Measurements from ENCODE around the gene GLI1.
A peak's percentile ranks its signal among the peaks of the same experiment; 100 is the strongest.
"Not testable (repeated sequence)": the region's sequence is repeated elsewhere in the genome, so short reads cannot be mapped to it uniquely, and the experiment has no call there.

Gene GLI1

GRCh38 chr12:57514720-57515407, 55.3 kb downstream of the GLI1 start:
- no peak for TF ChIP-seq CTCF (IDR thresholded peaks at IDR 0.05; ENCODE audit: insufficient read depth, low read depth, low read length, missing control alignments)
- no peak for DNase-seq (ENCODE audit: low read depth)
- H3K4me3 ChIP-seq (ENCODE audit: low read length) = no peak overlapping the region

- DNase-seq (ENCODE audit: low read depth) = no peak
- H3K4me3 ChIP-seq (ENCODE audit: low read length) = no peak overlapping the region
- TF ChIP-seq CTCF (IDR thresholded peaks at IDR 0.05; ENCODE audit: insufficient read depth, low read depth, low read length, missing control alignments) = no peak
Observed at GRCh38 chr12:57515408-57515933, 55.9 kb downstream of the GLI1 start.

DNA sequence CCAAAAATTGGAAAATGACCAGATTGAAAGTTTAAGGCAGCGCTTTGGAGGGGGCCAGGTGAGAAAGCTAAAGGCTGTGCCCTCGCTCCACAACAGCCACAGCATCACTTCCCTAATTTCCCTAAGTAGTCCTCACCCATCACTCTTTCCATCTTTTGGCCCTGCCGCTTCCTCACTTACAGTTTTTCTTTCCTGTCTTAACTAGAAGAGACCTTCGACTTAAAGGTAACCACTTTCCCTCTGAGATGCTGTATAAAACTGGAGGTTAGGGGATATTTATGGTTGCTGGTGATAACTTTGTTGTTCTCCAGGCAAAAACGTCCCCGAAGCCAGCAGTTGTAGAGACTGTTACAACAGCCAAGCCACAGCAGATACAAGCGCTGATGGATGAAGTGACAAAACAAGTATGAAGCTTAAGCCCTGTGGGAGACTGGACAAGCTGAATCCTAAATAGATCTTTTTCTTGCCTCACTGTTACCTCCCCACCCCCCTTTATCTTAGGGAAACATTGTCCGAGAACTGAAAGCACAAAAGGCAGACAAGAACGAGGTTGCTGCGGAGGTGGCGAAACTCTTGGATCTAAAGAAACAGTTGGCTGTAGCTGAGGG, 56.5 kb downstream of the GLI1 start:
- no peak for DNase-seq (ENCODE audit: low read depth)
- TF ChIP-seq CTCF (IDR thresholded peaks at IDR 0.05; ENCODE audit: insufficient read depth, low read depth, low read length, missing control alignments) = no peak
- H3K4me3 ChIP-seq (ENCODE audit: low read length) = no peak overlapping the region

DNA sequence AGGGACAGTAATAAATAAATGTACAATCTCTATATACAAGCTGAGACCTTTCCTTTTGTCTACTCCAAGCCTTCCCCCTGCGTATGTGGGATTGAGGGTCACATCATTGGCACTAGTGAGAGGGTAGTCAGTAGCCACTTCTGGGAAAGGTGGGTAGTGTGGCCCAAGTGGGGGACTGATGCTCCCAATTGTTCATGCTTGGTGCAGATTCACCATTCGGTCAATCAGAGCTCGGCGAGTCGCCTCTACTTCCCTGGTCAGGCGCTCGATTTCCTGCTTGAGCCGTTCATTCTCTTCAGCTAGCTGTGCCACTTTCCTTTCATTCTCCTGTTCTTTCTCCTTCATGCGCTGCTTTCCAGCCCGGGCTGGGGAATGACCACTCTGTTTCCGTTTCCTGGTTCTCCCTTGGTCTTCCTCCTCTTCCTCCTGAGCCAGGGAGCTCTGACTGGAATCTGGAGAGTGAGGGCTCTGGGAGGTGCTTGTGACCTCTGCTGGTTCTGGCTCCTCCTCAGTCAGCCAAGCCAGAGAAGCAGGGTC, 57.1 kb downstream of the GLI1 start:
- DNase-seq (ENCODE audit: low read depth) = no peak
- H3K4me3 ChIP-seq (ENCODE audit: low read length) = no peak overlapping the region
- no peak for TF ChIP-seq CTCF (IDR thresholded peaks at IDR 0.05; ENCODE audit: insufficient read depth, low read depth, low read length, missing control alignments)

DNA sequence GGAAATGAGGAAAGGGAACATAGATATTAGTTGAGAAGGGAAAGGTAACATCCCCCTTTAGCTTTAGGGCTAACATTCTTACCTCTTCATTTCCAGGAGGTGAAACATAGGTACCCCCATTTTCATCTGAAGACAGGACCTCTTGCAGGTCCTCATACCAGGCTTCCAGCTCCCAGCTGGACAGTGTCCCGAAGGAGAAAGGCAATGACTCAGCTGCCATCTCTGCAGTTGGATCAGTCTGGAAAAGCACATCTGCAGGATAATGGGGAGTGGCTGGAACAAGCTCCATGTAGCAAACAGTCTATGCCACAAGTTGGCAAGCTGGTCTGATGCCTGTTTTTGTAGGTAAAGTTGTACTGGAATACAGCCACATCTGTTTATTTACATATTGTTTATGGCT, 57.6 kb downstream of the GLI1 start:
- no peak for TF ChIP-seq CTCF (IDR thresholded peaks at IDR 0.05; ENCODE audit: insufficient read depth, low read depth, low read length, missing control alignments)
- no peak overlapping the region for H3K4me3 ChIP-seq (ENCODE audit: low read length)
- peak; percentile 52 for DNase-seq (ENCODE audit: low read depth)

- H3K4me3 ChIP-seq (ENCODE audit: low read length); DNase-seq (ENCODE audit: low read depth): not testable (repeated sequence)
Observed at GRCh38 chr12:57517718-57518117, 58.1 kb downstream of the GLI1 start.

DNA sequence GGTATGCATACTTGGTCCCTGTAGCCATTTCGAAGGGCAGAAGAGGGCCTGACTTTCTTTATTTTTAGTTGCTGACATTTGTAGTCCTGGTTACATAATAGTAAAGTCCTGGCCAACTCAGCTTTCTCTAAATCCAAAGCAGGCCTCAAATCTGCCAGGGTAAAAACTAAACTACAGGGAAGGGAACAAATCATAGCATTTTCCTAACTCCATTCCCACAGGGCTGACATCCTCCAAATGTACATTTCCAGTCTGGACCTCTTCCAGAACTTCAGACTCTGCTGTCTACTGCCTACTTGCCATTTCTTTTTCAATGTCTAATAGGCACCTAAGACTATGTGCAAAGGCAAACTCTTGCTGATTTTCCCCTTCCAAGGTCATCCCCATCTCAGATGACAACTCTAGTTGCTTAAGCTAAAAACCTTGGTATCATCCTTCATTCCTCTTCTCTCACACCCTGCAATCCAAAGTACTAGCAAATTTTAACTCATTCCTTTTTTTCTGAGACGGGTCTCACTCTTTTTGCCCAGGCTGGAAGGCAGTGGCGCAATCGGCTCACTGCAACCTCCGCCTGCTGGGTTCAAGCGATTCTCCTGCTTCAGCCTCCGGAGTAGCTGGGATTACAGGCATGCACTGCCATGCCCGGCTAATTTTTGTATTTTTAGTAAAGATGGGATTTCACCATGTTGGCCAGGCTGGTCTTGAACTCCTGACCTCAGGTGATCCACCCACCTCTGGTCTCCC, 58.8 kb downstream of the GLI1 start:
- no peak for TF ChIP-seq CTCF (IDR thresholded peaks at IDR 0.05; ENCODE audit: insufficient read depth, low read depth, low read length, missing control alignments)
- no peak for DNase-seq (ENCODE audit: low read depth)
- peak overlapping the region; percentile 98 for H3K4me3 ChIP-seq (ENCODE audit: low read length)
